Vagina (tissue), 2 donors: ENCODE results near the gene AMZ1. TPM values are rescaled to one million over a fixed set of nuclear protein-coding genes. Genes with fewer than 3 reads are reported as not detected.

Experiments used
- DNase-seq, 2 donors: peaks; one replicate each; pipeline ENCODE4 v3.0.0-alpha.2; 2017; ENCODE audit errors: extremely low spot score in 2 of 2
- H3K27ac ChIP-seq: fragments of 200-600 bp; sonication (generic); one replicate; pipeline ENCODE4 v1.5.1; 2019
- H3K27me3 ChIP-seq: fragments of 200-600 bp; sonication (generic); one replicate; pipeline ENCODE4 v1.5.1; 2019
- H3K36me3 ChIP-seq, 2 donors: fragments of 200-600 bp; sonication (generic); one replicate each; pipeline ENCODE4 v1.5.1; 2017 to 2019
- H3K4me1 ChIP-seq: fragments of 200-600 bp; sonication (generic); one replicate; pipeline ENCODE4 v1.5.1; 2019
- H3K4me3 ChIP-seq, 2 donors: fragments of 200-600 bp; sonication (generic); 1 replicate in 1 of 2; 2 replicates in 1 of 2; pipeline ENCODE4 v1.5.1; 2016 to 2019
- H3K9me3 ChIP-seq: fragments of 200-600 bp; sonication (generic); one replicate; pipeline ENCODE4 v1.5.1; 2019
- POLR2A ChIP-seq, 2 donors: fragments of 450-650 bp; IDR thresholded peaks; one replicate each; pipeline ENCODE4 v1.6.1; 2017; ENCODE audit warnings: antibody characterized with exemption in 2 of 2, mild to moderate bottlenecking in 2 of 2, moderate library complexity in 2 of 2
- POLR2AphosphoS5 ChIP-seq, 2 donors: sonication (generic); formaldehyde crosslinking; IDR thresholded peaks; one replicate each; pipeline ENCODE4 v1.9.0; 2017; ENCODE audit warnings: antibody characterized with exemption in 2 of 2, mild to moderate bottlenecking in 2 of 2, low read depth in 1 of 2; ENCODE audit not compliant: insufficient read depth in 1 of 2
- intact Hi-C: fragments of 100-400 bp; cut with DNase I; formaldehyde crosslinking; loops from one replicate; pipeline ENCODE4 v1.15.1; 2023
- total RNA-seq: library from RNA; depleted of rRNA; stranded (reverse); fragments of >200 nt; gene quantifications from one replicate; pipeline ENCODE4 v1.2.3, GENCODE V29; 2016
- TF ChIP-seq, protein P1 (sequence below), 3 experiments: fragments of 450-650 bp in 2 of 3; fragments of 200-600 bp in 1 of 3; sonication (generic) in 1 of 3; IDR thresholded peaks; one replicate each; pipeline ENCODE4 v1.5.1; 2017 to 2019; ENCODE audit warnings: antibody characterized with exemption in 3 of 3, mild to moderate bottlenecking in 2 of 3, moderate library complexity in 2 of 3

Gene AMZ1
- total RNA-seq, 1 donor from 2014 or later = 1.2 TPM

- peaks cover 6% of the 10 kb centered on the region for H3K4me1 ChIP-seq
- H3K36me3 ChIP-seq = no peaks in the 10 kb centered on the region
- no peak for DNase-seq
- no peaks in the 10 kb centered on the region for H3K9me3 ChIP-seq
- no peaks in the 10 kb centered on the region for H3K27me3 ChIP-seq
- intact Hi-C loops = no loop called here
- no peak overlapping the region for H3K4me3 ChIP-seq
- no peak overlapping the region for H3K27ac ChIP-seq
- TF ChIP-seq POLR2AphosphoS5 (IDR thresholded peaks at IDR 0.05; ENCODE audit: insufficient read depth in 1 of 2, low read depth in 1 of 2) (no peak), POLR2A (IDR thresholded peaks at IDR 0.05) (no peak)
- TF ChIP-seq, protein P1, sequence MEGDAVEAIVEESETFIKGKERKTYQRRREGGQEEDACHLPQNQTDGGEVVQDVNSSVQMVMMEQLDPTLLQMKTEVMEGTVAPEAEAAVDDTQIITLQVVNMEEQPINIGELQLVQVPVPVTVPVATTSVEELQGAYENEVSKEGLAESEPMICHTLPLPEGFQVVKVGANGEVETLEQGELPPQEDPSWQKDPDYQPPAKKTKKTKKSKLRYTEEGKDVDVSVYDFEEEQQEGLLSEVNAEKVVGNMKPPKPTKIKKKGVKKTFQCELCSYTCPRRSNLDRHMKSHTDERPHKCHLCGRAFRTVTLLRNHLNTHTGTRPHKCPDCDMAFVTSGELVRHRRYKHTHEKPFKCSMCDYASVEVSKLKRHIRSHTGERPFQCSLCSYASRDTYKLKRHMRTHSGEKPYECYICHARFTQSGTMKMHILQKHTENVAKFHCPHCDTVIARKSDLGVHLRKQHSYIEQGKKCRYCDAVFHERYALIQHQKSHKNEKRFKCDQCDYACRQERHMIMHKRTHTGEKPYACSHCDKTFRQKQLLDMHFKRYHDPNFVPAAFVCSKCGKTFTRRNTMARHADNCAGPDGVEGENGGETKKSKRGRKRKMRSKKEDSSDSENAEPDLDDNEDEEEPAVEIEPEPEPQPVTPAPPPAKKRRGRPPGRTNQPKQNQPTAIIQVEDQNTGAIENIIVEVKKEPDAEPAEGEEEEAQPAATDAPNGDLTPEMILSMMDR (IDR thresholded peaks at IDR 0.05) = no peak
These were observed 17.5 kb downstream of the AMZ1 start for GRCh38 chr7:2705371-2706096.

GRCh38 chr7:2706685-2707126, 18.7 kb downstream of the AMZ1 start:
- Histone ChIP-seq H3K4me3 (no peak overlapping the region), H3K27ac (no peak overlapping the region), H3K9me3 (no peaks in the 10 kb centered on the region), H3K4me1 (peaks cover under 1% of the 10 kb centered on the region), H3K36me3 (no peaks in the 10 kb centered on the region), H3K27me3 (no peaks in the 10 kb centered on the region)
- TF ChIP-seq POLR2A (IDR thresholded peaks at IDR 0.05) = no peak
- TF ChIP-seq POLR2AphosphoS5 (IDR thresholded peaks at IDR 0.05; ENCODE audit: insufficient read depth in 1 of 2, low read depth in 1 of 2) = no peak
- DNase-seq = no peak
- intact Hi-C loops = no loop called here

DNA sequence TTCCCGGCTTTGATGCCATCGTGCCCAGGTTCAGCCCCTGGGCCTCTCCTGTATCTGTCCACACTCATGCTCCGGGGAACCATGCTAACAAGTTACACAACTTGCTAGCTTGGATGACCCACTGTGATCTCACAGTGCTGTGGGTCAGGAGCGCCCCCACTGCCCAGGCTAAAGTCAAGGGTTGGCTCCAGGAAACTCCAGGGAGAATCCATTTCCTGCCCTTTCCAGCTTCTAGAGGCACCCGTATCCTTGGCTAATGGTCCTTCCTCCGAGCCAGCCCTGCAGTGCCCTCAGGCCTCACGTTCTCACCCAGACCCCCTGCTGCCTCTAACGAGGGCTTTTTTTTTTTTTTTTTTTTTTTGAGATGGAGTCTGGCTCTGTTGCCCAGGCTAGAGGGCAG, 19.5 kb downstream of the AMZ1 start:
- no peaks in the 10 kb centered on the region for H3K9me3 ChIP-seq
- no peak for TF ChIP-seq POLR2A (IDR thresholded peaks at IDR 0.05)
- TF ChIP-seq, protein P1 (IDR thresholded peaks at IDR 0.05) = no peak
- no peak for TF ChIP-seq POLR2AphosphoS5 (IDR thresholded peaks at IDR 0.05; ENCODE audit: insufficient read depth in 1 of 2, low read depth in 1 of 2)
- no peak overlapping the region for H3K4me3 ChIP-seq
- no peaks in the 10 kb centered on the region for H3K36me3 ChIP-seq
- no peak overlapping the region for H3K27ac ChIP-seq
- H3K27me3 ChIP-seq = no peaks in the 10 kb centered on the region
- H3K4me1 ChIP-seq = no peaks in the 10 kb centered on the region
- no peak for DNase-seq
- intact Hi-C loops = no loop called here

DNA sequence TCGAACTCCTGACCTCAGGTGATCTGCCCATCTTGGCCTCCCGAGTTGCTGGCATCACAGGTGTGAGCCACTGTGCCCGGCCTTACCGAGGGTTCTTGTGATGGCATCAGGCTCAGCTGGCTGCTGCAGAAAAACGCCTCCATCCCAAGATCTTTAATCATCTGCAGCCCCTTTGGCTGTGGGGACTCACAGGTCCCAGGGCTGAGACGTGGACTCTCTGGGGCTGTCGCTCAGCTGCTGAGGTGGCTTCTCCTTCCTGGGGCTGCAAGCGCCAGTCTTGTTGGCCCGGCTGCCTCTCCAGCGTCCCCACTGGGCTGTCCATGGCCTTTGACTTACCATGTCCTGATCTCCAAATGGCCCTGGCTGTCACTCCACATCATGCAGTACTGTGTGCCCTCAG, 20.0 kb downstream of the AMZ1 start:
- DNase-seq = no peak
- TF ChIP-seq POLR2A (IDR thresholded peaks at IDR 0.05) (no peak), POLR2AphosphoS5 (IDR thresholded peaks at IDR 0.05; ENCODE audit: insufficient read depth in 1 of 2, low read depth in 1 of 2) (no peak)
- TF ChIP-seq, protein P1 (IDR thresholded peaks at IDR 0.05) = no peak
- Histone ChIP-seq H3K9me3 (no peaks in the 10 kb centered on the region), H3K4me1 (no peaks in the 10 kb centered on the region), H3K4me3 (no peak overlapping the region), H3K36me3 (no peaks in the 10 kb centered on the region), H3K27ac (no peak overlapping the region), H3K27me3 (no peaks in the 10 kb centered on the region)
- intact Hi-C loops = no loop called here

DNA sequence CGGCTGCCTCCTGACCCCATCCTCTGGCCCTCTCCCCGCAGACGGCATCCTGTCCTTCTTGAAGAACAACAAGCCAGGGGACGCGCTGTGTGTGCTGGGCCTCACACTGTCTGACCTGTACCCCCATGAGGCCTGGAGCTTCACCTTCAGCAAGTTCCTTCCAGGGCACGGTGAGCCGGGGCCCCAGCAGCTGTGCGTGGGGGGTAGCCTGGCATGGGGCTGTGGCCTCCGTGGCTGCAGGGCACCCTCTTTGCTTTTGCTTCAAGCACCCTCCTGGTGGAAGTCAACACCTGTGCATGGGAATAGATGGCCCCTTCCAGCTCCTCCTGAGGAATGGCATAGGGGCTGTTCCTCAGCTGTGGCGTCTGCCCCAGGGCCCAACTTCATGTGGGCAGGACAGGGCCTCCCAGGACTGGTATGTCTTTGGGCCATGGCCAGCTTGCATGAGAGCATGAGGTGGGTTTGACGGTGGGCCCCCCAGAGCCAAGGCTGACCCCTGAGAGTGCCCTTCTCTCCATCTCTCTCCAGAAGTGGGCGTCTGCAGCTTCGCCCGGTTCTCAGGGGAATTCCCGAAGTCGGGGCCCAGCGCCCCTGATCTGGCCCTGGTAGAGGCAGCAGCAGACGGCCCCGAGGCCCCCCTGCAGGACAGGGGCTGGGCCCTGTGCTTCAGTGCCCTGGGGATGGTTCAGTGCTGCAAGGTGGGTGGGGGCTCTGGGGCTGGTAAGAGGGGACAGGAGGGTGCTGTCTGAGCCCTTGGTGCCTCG, 20.7 kb downstream of the AMZ1 start:
- Histone ChIP-seq H3K27ac (no peak overlapping the region), H3K4me1 (no peaks in the 10 kb centered on the region), H3K4me3 (no peak overlapping the region), H3K9me3 (no peaks in the 10 kb centered on the region), H3K27me3 (no peaks in the 10 kb centered on the region), H3K36me3 (no peaks in the 10 kb centered on the region)
- intact Hi-C loops = no loop called here
- no peak for TF ChIP-seq POLR2A (IDR thresholded peaks at IDR 0.05)
- TF ChIP-seq, protein P1 (IDR thresholded peaks at IDR 0.05) = no peak
- no peak for TF ChIP-seq POLR2AphosphoS5 (IDR thresholded peaks at IDR 0.05; ENCODE audit: insufficient read depth in 1 of 2, low read depth in 1 of 2)
- no peak for DNase-seq
